GM23338 (cell line): ENCODE results near the gene TLE1. TPM values are rescaled to one million over a fixed set of nuclear protein-coding genes. Genes with fewer than 3 reads are reported as not detected.
A peak's percentile ranks its signal among the peaks of the same experiment; 100 is the strongest.

Source experiments
- ATAC-seq: fragments of 200-7000 bp; cut with Tn5 transposase; 3 replicates; pipeline ENCODE4 v1.9.1; 2020
- DNase-seq: peaks from one replicate; pipeline ENCODE4 v3.0.0-alpha.2; 2015; ENCODE audit warnings: low spot score
- H2AFZ ChIP-seq: fragments of 200-600 bp; sonication (generic); 2 replicates; pipeline ENCODE4 v1.8.0; 2016; ENCODE audit warnings: antibody characterized with exemption, mild to moderate bottlenecking, moderate library complexity
- H3F3A ChIP-seq: fragments of 200-600 bp; sonication (generic); replicated peaks from 2 replicates; pipeline ENCODE4 v1.8.0; 2017; ENCODE audit warnings: antibody characterized with exemption, mixed run types, low read depth
- H3K27ac ChIP-seq: fragments of 200-600 bp; sonication (generic); 2 replicates; pipeline ENCODE4 v1.6.1; 2016; ENCODE audit warnings: low read depth
- H3K27me3 ChIP-seq: fragments of 200-600 bp; sonication (generic); 2 replicates; pipeline ENCODE4 v1.8.0; 2016; ENCODE audit warnings: mild to moderate bottlenecking, mixed run types, moderate library complexity; ENCODE audit not compliant: insufficient read depth
- H3K36me3 ChIP-seq: fragments of 200-600 bp; sonication (generic); 2 replicates; pipeline ENCODE4 v1.8.0; 2016; ENCODE audit warnings: mild to moderate bottlenecking; ENCODE audit not compliant: insufficient read depth
- H3K4me1 ChIP-seq: fragments of 200-600 bp; sonication (generic); 2 replicates; pipeline ENCODE4 v1.8.0; 2016; ENCODE audit warnings: mild to moderate bottlenecking, moderate library complexity; ENCODE audit not compliant: insufficient read depth
- H3K4me2 ChIP-seq: fragments of 200-600 bp; sonication (generic); 2 replicates; pipeline ENCODE4 v1.7.1; 2017; ENCODE audit warnings: mixed run types
- H3K4me3 ChIP-seq: fragments of 200-600 bp; sonication (generic); 2 replicates; pipeline ENCODE4 v1.6.1; 2016; ENCODE audit warnings: mixed run types
- H3K79me2 ChIP-seq: fragments of 200-600 bp; sonication (generic); replicated peaks from 2 replicates; pipeline ENCODE4 v1.8.0; 2017; ENCODE audit warnings: mild to moderate bottlenecking; ENCODE audit not compliant: insufficient read depth
- H3K9me2 ChIP-seq: fragments of 200-600 bp; sonication (generic); 2 replicates; pipeline ENCODE4 v1.8.0; 2017; ENCODE audit not compliant: insufficient read depth
- H4K20me1 ChIP-seq: fragments of 200-600 bp; sonication (generic); replicated peaks from 2 replicates; pipeline ENCODE4 v1.8.0; 2017; ENCODE audit warnings: mild to moderate bottlenecking; ENCODE audit not compliant: insufficient read depth
- H3K27ac Mint-ChIP-seq: 2 replicates; pipeline ENCODE4 v1.8.0; 2020; ENCODE audit warnings: inconsistent platforms, mild to moderate bottlenecking, moderate library complexity, mixed read lengths
- H3K27me3 Mint-ChIP-seq: 3 replicates; pipeline ENCODE4 v1.8.0; 2022; ENCODE audit warnings: low read depth, mild to moderate bottlenecking, moderate library complexity, mixed read lengths, inconsistent platforms; ENCODE audit not compliant: insufficient read depth, poor library complexity
- H3K36me3 Mint-ChIP-seq: 3 replicates; pipeline ENCODE4 v1.8.0; 2021; ENCODE audit warnings: low read depth, mild to moderate bottlenecking, inconsistent platforms, moderate library complexity, mixed read lengths
- H3K4me1 Mint-ChIP-seq: 3 replicates; pipeline ENCODE4 v1.8.0; 2020; ENCODE audit warnings: mild to moderate bottlenecking, inconsistent platforms, mixed read lengths
- H3K4me3 Mint-ChIP-seq: 3 replicates; pipeline ENCODE4 v1.8.0; 2021; ENCODE audit warnings: moderate library complexity, mild to moderate bottlenecking, inconsistent platforms, mixed read lengths
- H3K9me3 Mint-ChIP-seq: 3 replicates; pipeline ENCODE4 v1.8.0; 2020; ENCODE audit warnings: moderate library complexity, mild to moderate bottlenecking, inconsistent platforms, mixed read lengths
- CREB1 ChIP-seq: fragments of 250-450 bp; sonication (Bioruptor Pico); IDR thresholded peaks from 2 replicates; pipeline ENCODE4 v1.5.0; 2020; ENCODE audit warnings: low read depth, mild to moderate bottlenecking, moderate library complexity
- POLR2AphosphoS5 ChIP-seq: IDR thresholded peaks from 2 replicates; pipeline ENCODE4 v1.6.1; 2016; ENCODE audit warnings: antibody characterized with exemption, low read depth
- ZNF114 ChIP-seq: fragments of 250-450 bp; sonication (Bioruptor Pico); IDR thresholded peaks from 2 replicates; pipeline ENCODE4 v1.5.0; 2020; ENCODE audit warnings: mild to moderate bottlenecking, moderate library complexity
- ZNF331 ChIP-seq: fragments of 250-450 bp; sonication (Bioruptor Pico); IDR thresholded peaks from 2 replicates; pipeline ENCODE4 v1.5.0; 2020; ENCODE audit warnings: low read depth, mild to moderate bottlenecking, moderate library complexity
- polyA plus RNA-seq: library from polyadenylated mRNA; unstranded; fragments of >200 nt; fragmentation: Nextera tagmentation; extraction: Ambion mirVana; gene quantifications from 2 replicates; pipeline ENCODE4 v1.2.1, GENCODE V29; 2016
- total RNA-seq: library from RNA; depleted of rRNA; stranded (reverse); fragments of >200 nt; shearing (Covaris generic); gene quantifications from 2 replicates; pipeline ENCODE4 v1.2.3, GENCODE V29; 2014
- TF ChIP-seq, protein P1 (sequence below), 2 experiments: fragments of 200-600 bp in 1 of 2; sonication (generic) in 1 of 2; conservative IDR thresholded peaks; 2 replicates each; pipeline versions ENCODE4 v1.5.1 to v1.6.1; 2016 to 2017; ENCODE audit warnings: antibody characterized with exemption in 2 of 2, low read depth in 2 of 2, mild to moderate bottlenecking in 2 of 2, moderate library complexity in 1 of 2
- TF ChIP-seq, protein P2 (sequence below): IDR thresholded peaks from 2 replicates; pipeline ENCODE4 v1.6.1; 2016; ENCODE audit warnings: antibody characterized with exemption
- TF ChIP-seq, protein P3 (sequence below): fragments of 250-450 bp; sonication (Bioruptor Pico); IDR thresholded peaks from 2 replicates; pipeline ENCODE4 v1.5.0; 2020; ENCODE audit warnings: mild to moderate bottlenecking, moderate library complexity

Gene TLE1
- total and polyA plus RNA-seq, 2 experiments from 2014 or later: 58.1 to 132 TPM

DNA sequence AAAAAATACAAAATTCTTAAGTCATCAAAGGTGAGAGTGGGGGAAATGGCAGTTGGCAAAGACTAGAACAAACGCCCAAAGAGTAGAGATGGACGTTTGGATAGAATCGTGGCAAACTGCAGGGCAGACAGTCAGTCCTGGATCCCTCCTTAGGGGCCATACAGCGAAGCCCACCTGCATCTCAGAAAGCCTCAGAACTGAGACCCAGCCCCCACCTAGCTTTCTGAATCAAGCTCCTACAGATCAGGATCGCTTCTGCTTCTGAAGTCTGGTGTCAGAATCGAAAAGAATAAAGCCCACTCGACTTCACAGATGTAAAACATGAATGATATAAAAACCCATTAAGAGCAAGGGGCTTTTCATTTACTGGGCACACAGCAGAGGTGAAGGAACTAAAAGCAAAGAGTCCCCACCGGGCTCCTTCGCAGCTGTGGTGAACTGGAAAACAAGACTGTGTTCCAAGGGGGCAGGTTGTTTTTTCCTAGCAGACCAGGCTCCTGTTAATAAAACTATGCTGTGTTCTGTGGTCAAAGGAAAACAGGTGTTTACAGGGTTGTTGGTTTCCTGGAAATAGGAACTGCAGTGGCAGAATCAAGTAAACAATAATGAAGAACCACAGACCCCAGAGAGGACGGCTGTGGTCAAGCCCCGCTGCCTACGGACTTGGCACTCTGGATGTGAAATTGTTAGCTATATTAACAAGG, 91.8 kb downstream of the TLE1 start (continued):
- no peak for TF ChIP-seq POLR2AphosphoS5
- no peak for TF ChIP-seq CREB1 (CRISPR knock-in tag)
- TF ChIP-seq, protein P1, sequence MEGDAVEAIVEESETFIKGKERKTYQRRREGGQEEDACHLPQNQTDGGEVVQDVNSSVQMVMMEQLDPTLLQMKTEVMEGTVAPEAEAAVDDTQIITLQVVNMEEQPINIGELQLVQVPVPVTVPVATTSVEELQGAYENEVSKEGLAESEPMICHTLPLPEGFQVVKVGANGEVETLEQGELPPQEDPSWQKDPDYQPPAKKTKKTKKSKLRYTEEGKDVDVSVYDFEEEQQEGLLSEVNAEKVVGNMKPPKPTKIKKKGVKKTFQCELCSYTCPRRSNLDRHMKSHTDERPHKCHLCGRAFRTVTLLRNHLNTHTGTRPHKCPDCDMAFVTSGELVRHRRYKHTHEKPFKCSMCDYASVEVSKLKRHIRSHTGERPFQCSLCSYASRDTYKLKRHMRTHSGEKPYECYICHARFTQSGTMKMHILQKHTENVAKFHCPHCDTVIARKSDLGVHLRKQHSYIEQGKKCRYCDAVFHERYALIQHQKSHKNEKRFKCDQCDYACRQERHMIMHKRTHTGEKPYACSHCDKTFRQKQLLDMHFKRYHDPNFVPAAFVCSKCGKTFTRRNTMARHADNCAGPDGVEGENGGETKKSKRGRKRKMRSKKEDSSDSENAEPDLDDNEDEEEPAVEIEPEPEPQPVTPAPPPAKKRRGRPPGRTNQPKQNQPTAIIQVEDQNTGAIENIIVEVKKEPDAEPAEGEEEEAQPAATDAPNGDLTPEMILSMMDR (conservative IDR thresholded peaks at IDR 0.05; ENCODE audit: low read depth in 2 of 2): no peak
- TF ChIP-seq, protein P2, sequence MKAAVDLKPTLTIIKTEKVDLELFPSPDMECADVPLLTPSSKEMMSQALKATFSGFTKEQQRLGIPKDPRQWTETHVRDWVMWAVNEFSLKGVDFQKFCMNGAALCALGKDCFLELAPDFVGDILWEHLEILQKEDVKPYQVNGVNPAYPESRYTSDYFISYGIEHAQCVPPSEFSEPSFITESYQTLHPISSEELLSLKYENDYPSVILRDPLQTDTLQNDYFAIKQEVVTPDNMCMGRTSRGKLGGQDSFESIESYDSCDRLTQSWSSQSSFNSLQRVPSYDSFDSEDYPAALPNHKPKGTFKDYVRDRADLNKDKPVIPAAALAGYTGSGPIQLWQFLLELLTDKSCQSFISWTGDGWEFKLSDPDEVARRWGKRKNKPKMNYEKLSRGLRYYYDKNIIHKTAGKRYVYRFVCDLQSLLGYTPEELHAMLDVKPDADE: no peak

DNA sequence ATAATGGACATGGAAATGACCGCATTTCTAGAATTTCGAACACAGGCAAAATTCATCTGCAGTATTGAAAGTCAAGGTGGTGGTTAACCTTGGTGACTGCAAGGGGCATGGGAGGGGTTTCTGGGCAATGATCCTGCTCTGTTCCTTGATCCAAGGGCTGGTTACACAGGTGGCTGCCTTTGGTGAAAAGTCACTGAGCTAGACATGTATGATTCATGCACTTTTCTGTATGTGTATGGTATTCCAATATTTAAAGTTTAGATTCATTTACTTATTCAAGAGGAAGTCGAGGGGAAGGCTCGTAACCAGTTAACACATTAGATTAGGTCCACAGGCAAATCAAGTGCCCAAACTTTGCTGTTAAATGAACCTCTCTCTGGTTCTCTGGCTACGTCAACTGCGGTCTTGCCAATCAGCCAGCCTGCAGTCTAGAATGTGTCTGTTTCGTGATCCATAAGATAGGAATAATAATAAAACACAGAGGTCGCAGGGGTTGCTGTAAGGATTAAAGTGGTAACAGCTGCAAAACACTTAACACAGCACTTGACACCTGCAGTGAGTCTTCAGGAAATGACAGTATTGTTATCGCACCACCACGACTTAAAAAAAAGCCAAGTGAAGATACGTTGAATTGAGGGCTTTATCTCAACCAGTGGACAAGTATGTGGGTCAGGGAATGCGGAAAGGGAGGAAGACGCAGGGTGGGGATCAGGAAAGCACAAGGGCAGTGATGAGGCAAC, 92.5 kb downstream of the TLE1 start:
- H3K4me3 Mint-ChIP-seq: peak overlapping the region; percentile 51

More for the DNA sequence above, 92.5 kb downstream of the TLE1 start:
- H3K27me3 Mint-ChIP-seq: no peaks in the 10 kb centered on the region
- Histone ChIP-seq H4K20me1 (peaks cover 6% of the 10 kb centered on the region), H3K4me3 (0 out of 2 replicates have a peak overlapping the region, but pooled peaks have one; percentile 4), H2AFZ (no peak overlapping the region), H3F3A (no peaks in the 10 kb centered on the region), H3K36me3 (peaks cover 15% of the 10 kb centered on the region; the same call in 1 of the 2 replicates), H3K4me1 (peaks cover 86% of the 10 kb centered on the region), H3K4me2 (peak overlapping the region; percentile 42), H3K27me3 (no peaks in the 10 kb centered on the region), H3K9me2 (peaks cover 5% of the 10 kb centered on the region; the same call in 1 of the 2 replicates), H3K27ac (peak overlapping the region; percentile 89), H3K79me2 (peaks cover 49% of the 10 kb centered on the region)
- TF ChIP-seq, protein P3, sequence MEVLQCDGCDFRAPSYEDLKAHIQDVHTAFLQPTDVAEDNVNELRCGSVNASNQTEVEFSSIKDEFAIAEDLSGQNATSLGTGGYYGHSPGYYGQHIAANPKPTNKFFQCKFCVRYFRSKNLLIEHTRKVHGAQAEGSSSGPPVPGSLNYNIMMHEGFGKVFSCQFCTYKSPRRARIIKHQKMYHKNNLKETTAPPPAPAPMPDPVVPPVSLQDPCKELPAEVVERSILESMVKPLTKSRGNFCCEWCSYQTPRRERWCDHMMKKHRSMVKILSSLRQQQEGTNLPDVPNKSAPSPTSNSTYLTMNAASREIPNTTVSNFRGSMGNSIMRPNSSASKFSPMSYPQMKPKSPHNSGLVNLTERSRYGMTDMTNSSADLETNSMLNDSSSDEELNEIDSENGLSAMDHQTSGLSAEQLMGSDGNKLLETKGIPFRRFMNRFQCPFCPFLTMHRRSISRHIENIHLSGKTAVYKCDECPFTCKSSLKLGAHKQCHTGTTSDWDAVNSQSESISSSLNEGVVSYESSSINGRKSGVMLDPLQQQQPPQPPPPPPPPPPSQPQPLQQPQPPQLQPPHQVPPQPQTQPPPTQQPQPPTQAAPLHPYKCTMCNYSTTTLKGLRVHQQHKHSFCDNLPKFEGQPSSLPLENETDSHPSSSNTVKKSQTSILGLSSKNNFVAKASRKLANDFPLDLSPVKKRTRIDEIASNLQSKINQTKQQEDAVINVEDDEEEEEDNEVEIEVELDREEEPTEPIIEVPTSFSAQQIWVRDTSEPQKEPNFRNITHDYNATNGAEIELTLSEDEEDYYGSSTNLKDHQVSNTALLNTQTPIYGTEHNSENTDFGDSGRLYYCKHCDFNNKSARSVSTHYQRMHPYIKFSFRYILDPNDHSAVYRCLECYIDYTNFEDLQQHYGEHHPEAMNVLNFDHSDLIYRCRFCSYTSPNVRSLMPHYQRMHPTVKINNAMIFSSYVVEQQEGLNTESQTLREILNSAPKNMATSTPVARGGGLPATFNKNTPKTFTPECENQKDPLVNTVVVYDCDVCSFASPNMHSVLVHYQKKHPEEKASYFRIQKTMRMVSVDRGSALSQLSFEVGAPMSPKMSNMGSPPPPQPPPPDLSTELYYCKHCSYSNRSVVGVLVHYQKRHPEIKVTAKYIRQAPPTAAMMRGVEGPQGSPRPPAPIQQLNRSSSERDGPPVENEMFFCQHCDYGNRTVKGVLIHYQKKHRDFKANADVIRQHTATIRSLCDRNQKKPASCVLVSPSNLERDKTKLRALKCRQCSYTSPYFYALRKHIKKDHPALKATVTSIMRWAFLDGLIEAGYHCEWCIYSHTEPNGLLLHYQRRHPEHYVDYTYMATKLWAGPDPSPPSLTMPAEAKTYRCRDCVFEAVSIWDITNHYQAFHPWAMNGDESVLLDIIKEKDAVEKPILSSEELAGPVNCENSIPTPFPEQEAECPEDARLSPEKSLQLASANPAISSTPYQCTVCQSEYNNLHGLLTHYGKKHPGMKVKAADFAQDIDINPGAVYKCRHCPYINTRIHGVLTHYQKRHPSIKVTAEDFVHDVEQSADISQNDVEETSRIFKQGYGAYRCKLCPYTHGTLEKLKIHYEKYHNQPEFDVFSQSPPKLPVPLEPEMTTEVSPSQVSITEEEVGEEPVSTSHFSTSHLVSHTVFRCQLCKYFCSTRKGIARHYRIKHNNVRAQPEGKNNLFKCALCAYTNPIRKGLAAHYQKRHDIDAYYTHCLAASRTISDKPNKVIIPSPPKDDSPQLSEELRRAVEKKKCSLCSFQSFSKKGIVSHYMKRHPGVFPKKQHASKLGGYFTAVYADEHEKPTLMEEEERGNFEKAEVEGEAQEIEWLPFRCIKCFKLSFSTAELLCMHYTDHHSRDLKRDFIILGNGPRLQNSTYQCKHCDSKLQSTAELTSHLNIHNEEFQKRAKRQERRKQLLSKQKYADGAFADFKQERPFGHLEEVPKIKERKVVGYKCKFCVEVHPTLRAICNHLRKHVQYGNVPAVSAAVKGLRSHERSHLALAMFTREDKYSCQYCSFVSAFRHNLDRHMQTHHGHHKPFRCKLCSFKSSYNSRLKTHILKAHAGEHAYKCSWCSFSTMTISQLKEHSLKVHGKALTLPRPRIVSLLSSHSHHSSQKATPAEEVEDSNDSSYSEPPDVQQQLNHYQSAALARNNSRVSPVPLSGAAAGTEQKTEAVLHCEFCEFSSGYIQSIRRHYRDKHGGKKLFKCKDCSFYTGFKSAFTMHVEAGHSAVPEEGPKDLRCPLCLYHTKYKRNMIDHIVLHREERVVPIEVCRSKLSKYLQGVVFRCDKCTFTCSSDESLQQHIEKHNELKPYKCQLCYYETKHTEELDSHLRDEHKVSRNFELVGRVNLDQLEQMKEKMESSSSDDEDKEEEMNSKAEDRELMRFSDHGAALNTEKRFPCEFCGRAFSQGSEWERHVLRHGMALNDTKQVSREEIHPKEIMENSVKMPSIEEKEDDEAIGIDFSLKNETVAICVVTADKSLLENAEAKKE (CRISPR knock-in tag): 0 out of 2 replicates have a peak, but pooled peaks have one; percentile 1
- TF ChIP-seq ZNF114 (CRISPR knock-in tag): no peak
- TF ChIP-seq ZNF331: no peak
- peak overlapping the region; percentile 61 for H3K27ac Mint-ChIP-seq
- peaks cover 75% of the 10 kb centered on the region for H3K36me3 Mint-ChIP-seq
- ATAC-seq (peak; percentile 27), DNase-seq (peak; percentile 27)
- no peaks in the 10 kb centered on the region for H3K9me3 Mint-ChIP-seq
- peaks cover 88% of the 10 kb centered on the region for H3K4me1 Mint-ChIP-seq
